HTERT RPE-1 (cell line): ENCODE results near the gene H6PD.

Experiments used
- in situ Hi-C: fragments of 300-500 bp; cut with MboI; formaldehyde crosslinking; loops from 4 replicates; pipeline ENCODE4 v1.14.3; 2020; ENCODE audit warnings: low sequenced_read_pairs

Gene H6PD

GRCh38 chr1:9240914-9241820 is 6.6 kb downstream of the H6PD start:
- in situ Hi-C loops, result no loop called here

- in situ Hi-C loops, result no loop called here
These were observed 7.3 kb downstream of the H6PD start for GRCh38 chr1:9241891-9242290.

GRCh38 chr1:9242338-9242969 is 7.9 kb downstream of the H6PD start:
- in situ Hi-C loops, result no loop called here

- in situ Hi-C loops, result no loop called here
These were observed 8.6 kb downstream of the H6PD start for GRCh38 chr1:9243066-9243739.

GRCh38 chr1:9244501-9245229 is 10.1 kb downstream of the H6PD start:
- in situ Hi-C loops, result no loop called here

- in situ Hi-C loops, result no loop called here
These were observed 10.7 kb downstream of the H6PD start for GRCh38 chr1:9245230-9245619.

- in situ Hi-C loops, result no loop called here
These were observed 11.1 kb downstream of the H6PD start for GRCh38 chr1:9245661-9246060.

- in situ Hi-C loops, result no loop called here
These were observed 11.6 kb downstream of the H6PD start for GRCh38 chr1:9246215-9246614.

GRCh38 chr1:9246841-9247785 is 12.5 kb downstream of the H6PD start:
- in situ Hi-C loops, result no loop called here

- in situ Hi-C loops, result no loop called here
These were observed 13.3 kb downstream of the H6PD start for GRCh38 chr1:9247894-9248293.

GRCh38 chr1:9248341-9249262 is 14.0 kb downstream of the H6PD start:
- in situ Hi-C loops, result no loop called here

GRCh38 chr1:9249263-9249533 is 14.6 kb downstream of the H6PD start:
- in situ Hi-C loops, result no loop called here

GRCh38 chr1:9249534-9250410 is 15.2 kb downstream of the H6PD start:
- in situ Hi-C loops, result no loop called here

GRCh38 chr1:9250411-9251381 is 16.1 kb downstream of the H6PD start:
- in situ Hi-C loops, result no loop called here

- in situ Hi-C loops, result no loop called here
These were observed 16.9 kb downstream of the H6PD start for GRCh38 chr1:9251501-9251900.

GRCh38 chr1:9253004-9253403 is 18.4 kb downstream of the H6PD start:
- in situ Hi-C loops, result no loop called here

- in situ Hi-C loops, result no loop called here
These were observed 19.0 kb downstream of the H6PD start for GRCh38 chr1:9253453-9254105.
